HL-60 (cell line): Measurements from ENCODE around the gene RASAL2.

Source experiments
- DNase-seq, 2 experiments: peaks; one replicate each; pipeline ENCODE4 v3.0.0-alpha.2; 2010 to 2020; ENCODE audit warnings: low read depth in 1 of 2, low spot score in 1 of 2
- H3K27ac ChIP-seq: fragments of 250-450 bp; sonication (Bioruptor Pico); replicated peaks from 2 replicates; pipeline ENCODE4 v1.5.1; 2020; ENCODE audit warnings: mild to moderate bottlenecking, moderate library complexity
- H3K27me3 ChIP-seq: fragments of 250-450 bp; sonication (Bioruptor Pico); 2 replicates; pipeline ENCODE4 v1.5.1; 2021; ENCODE audit warnings: mild to moderate bottlenecking, moderate library complexity; ENCODE audit not compliant: insufficient read depth, poor library complexity, severe bottlenecking
- H3K4me3 ChIP-seq: replicated peaks from 2 replicates; pipeline ENCODE4 v1.5.1; 2011; ENCODE audit warnings: mild to moderate bottlenecking, control low read depth, low read length; ENCODE audit not compliant: insufficient read depth
- GABPA ChIP-seq: IDR thresholded peaks from 2 replicates; pipeline ENCODE4 v1.6.1; 2012; ENCODE audit warnings: low read depth
- POLR2AphosphoS5 ChIP-seq: IDR thresholded peaks from 2 replicates; pipeline ENCODE4 v1.6.1; 2012; ENCODE audit warnings: low read depth
- SPI1 ChIP-seq: IDR thresholded peaks from 2 replicates; pipeline ENCODE4 v1.6.1; 2012; ENCODE audit warnings: low read depth, mild to moderate bottlenecking, borderline replicate concordance
- TF ChIP-seq, protein P1 (sequence below): IDR thresholded peaks from 2 replicates; pipeline ENCODE4 v1.6.1; 2012; ENCODE audit warnings: low read depth; ENCODE audit not compliant: insufficient replicate concordance
- TF ChIP-seq, protein P2 (sequence below): IDR thresholded peaks from one replicate; pipeline ENCODE4 v1.5.1; 2011; ENCODE audit warnings: low read length, control low read depth, inconsistent platforms; ENCODE audit not compliant: insufficient read depth

RASAL2 gene

DNA sequence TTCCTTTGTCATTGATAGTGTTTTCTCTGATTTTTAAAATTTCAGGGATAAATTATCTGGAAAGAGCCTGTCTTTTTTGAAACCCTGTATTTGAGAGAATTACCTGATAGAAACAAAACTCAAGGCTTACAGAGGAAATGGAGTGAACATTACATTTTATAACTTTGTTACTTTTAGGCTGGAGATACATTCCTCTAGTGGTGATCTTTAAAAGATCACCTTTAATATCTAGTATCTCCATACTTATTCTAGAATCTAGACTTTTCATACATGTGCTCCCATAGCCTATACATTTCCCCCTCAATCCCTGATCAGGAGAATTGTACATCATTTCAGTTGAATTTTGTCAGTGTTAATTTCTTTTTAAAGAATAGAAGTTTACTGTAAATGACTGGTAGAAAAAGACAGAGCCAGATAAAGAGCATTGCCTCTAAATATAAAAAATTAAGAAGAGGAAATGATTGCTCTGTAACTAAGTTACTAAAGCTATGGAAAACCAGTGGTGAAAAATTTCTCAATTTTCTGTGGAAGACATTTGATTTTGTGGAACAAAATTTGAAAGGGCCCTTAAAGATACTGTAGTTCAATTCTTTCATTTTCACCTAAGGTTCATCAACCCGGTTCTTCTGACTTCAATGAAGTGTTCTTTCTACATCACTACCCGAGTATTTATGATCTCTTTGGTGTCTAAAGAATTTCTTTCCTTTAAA, 33.7 kb downstream of the RASAL2 start:
- no peak for DNase-seq
- Histone ChIP-seq H3K4me3 (no peak overlapping the region), H3K27me3 (no peaks in the 10 kb centered on the region), H3K27ac (no peak overlapping the region)
- no peak for TF ChIP-seq GABPA
- TF ChIP-seq, protein P1, sequence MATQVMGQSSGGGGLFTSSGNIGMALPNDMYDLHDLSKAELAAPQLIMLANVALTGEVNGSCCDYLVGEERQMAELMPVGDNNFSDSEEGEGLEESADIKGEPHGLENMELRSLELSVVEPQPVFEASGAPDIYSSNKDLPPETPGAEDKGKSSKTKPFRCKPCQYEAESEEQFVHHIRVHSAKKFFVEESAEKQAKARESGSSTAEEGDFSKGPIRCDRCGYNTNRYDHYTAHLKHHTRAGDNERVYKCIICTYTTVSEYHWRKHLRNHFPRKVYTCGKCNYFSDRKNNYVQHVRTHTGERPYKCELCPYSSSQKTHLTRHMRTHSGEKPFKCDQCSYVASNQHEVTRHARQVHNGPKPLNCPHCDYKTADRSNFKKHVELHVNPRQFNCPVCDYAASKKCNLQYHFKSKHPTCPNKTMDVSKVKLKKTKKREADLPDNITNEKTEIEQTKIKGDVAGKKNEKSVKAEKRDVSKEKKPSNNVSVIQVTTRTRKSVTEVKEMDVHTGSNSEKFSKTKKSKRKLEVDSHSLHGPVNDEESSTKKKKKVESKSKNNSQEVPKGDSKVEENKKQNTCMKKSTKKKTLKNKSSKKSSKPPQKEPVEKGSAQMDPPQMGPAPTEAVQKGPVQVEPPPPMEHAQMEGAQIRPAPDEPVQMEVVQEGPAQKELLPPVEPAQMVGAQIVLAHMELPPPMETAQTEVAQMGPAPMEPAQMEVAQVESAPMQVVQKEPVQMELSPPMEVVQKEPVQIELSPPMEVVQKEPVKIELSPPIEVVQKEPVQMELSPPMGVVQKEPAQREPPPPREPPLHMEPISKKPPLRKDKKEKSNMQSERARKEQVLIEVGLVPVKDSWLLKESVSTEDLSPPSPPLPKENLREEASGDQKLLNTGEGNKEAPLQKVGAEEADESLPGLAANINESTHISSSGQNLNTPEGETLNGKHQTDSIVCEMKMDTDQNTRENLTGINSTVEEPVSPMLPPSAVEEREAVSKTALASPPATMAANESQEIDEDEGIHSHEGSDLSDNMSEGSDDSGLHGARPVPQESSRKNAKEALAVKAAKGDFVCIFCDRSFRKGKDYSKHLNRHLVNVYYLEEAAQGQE: no peak

DNA sequence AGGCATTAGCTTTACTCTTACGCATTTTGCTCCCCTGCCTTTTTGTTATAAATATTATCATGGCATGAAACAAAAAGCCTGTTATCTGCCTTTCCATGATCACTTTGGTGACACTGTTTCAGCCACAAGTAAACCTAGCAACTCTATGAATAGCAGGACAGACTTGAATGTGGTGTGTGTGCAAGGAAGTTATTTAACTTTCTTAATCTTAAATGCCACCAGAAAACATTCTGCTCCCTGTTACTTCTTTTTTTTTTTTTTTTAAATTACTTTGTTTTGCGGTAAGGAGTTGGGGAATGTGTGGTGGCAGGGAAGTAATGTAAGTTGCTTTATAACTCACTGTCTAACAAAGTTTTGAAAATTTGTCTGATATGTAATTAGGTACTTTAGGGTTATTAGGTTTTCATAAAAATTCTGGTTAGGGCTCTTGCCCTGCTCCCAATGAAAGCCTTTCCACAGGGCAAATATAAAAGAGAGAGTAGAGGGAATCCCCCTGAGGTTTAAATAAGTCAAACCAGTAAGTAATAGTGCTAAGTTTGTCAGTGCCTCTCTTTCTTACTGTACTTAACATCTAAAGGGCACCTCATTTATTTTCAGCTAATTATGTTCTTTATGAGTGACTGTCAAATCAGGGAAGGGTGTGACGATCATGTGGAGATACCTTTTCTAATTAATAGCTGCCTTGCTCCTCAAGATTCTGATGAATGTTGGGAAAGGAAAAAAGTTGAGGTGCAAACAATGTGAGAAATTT, 39.5 kb downstream of the RASAL2 start:
- Histone ChIP-seq H3K27me3 (no peaks in the 10 kb centered on the region), H3K27ac (peak overlapping the region; percentile 70), H3K4me3 (no peak overlapping the region)
- TF ChIP-seq SPI1 (no peak), GABPA (no peak), POLR2AphosphoS5 (no peak)
- TF ChIP-seq, protein P2, sequence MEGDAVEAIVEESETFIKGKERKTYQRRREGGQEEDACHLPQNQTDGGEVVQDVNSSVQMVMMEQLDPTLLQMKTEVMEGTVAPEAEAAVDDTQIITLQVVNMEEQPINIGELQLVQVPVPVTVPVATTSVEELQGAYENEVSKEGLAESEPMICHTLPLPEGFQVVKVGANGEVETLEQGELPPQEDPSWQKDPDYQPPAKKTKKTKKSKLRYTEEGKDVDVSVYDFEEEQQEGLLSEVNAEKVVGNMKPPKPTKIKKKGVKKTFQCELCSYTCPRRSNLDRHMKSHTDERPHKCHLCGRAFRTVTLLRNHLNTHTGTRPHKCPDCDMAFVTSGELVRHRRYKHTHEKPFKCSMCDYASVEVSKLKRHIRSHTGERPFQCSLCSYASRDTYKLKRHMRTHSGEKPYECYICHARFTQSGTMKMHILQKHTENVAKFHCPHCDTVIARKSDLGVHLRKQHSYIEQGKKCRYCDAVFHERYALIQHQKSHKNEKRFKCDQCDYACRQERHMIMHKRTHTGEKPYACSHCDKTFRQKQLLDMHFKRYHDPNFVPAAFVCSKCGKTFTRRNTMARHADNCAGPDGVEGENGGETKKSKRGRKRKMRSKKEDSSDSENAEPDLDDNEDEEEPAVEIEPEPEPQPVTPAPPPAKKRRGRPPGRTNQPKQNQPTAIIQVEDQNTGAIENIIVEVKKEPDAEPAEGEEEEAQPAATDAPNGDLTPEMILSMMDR: no peak
- TF ChIP-seq, protein P1: no peak
- no peak for DNase-seq

DNA sequence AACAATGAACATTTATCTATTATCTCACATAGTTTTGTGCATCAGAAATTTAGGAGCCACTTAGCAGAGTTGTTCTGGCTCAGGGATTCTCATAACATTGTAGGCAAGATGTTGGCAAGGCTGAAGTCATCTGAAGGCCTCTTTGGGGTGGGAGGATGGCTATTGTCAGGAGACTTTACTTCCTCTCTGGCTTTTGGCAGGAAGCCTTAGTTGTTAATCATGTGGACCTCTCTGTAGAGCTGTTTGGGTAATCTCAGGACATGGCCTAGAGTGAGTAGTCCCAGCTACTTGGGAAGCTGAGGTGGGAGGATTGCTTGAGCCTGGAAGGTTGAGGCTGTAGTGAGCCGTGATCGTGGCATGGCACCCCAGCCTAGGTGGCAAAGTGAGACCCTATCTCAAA, 40.2 kb downstream of the RASAL2 start:
- DNase-seq: peak; percentile 39 to 80
- TF ChIP-seq GABPA: no peak
- TF ChIP-seq, protein P2: no peak
- peak; percentile 88 for TF ChIP-seq SPI1
- TF ChIP-seq POLR2AphosphoS5: peak; percentile 14; the same call in 1 of the 2 replicates
- TF ChIP-seq, protein P1: no peak
- no peaks in the 10 kb centered on the region for H3K27me3 ChIP-seq
- peak overlapping the region; percentile 70 for H3K27ac ChIP-seq
- H3K4me3 ChIP-seq: no peak overlapping the region
